Epithelial cell of proximal tubule (primary cell): ENCODE data around the gene VGLL3. TPM values are rescaled to one million over a fixed set of nuclear protein-coding genes. Genes with fewer than 3 reads are reported as not detected.

Experiments
- DNase-seq: peaks from one replicate; pipeline ENCODE4 v3.0.0-alpha.2; 2011; ENCODE audit warnings: low read depth
- H3K4me3 ChIP-seq: 2 replicates; pipeline ENCODE4 v1.5.1; 2011; ENCODE audit warnings: low read depth, mild to moderate bottlenecking, low read length
- total RNA-seq: library from RNA; depleted of rRNA; stranded (reverse); fragments of >200 nt; gene quantifications from 2 replicates; pipeline ENCODE4 v1.2.3, GENCODE V29; 2015
- TF ChIP-seq, protein P1 (sequence below): conservative IDR thresholded peaks from 2 replicates; pipeline ENCODE4 v1.5.1; 2012; ENCODE audit warnings: low read depth, mild to moderate bottlenecking, low read length

Gene VGLL3
- total RNA-seq, 1 donor from 2014 or later, result 9.9 TPM

GRCh38 chr3:86934851-86935250 is 56.1 kb downstream of the VGLL3 start:
- TF ChIP-seq, protein P1, sequence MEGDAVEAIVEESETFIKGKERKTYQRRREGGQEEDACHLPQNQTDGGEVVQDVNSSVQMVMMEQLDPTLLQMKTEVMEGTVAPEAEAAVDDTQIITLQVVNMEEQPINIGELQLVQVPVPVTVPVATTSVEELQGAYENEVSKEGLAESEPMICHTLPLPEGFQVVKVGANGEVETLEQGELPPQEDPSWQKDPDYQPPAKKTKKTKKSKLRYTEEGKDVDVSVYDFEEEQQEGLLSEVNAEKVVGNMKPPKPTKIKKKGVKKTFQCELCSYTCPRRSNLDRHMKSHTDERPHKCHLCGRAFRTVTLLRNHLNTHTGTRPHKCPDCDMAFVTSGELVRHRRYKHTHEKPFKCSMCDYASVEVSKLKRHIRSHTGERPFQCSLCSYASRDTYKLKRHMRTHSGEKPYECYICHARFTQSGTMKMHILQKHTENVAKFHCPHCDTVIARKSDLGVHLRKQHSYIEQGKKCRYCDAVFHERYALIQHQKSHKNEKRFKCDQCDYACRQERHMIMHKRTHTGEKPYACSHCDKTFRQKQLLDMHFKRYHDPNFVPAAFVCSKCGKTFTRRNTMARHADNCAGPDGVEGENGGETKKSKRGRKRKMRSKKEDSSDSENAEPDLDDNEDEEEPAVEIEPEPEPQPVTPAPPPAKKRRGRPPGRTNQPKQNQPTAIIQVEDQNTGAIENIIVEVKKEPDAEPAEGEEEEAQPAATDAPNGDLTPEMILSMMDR, result no peak
- no peak overlapping the region for H3K4me3 ChIP-seq
- DNase-seq, result no peak

- no peak overlapping the region for H3K4me3 ChIP-seq
- TF ChIP-seq, protein P1, result no peak
- DNase-seq, result no peak
These were observed 60.1 kb downstream of the VGLL3 start for GRCh38 chr3:86930831-86931230.

DNA sequence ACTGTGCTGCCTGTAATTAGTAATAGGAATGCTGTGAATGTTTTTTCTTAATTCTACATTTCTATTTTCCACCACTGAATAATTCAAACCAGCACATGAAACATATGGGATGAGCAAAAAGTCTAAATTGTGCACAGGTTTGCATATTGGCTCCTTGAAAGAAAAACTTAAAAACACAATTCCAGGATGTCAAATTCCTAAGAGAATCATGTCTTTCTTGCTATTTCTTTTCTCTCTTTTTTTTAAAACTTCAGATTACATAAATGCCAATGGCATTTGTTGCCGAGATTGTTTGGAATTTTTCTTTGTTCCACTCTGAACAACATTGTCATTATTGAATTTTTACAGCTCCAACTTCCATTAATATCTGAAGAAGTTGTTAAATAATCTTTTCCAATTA is 60.8 kb downstream of the VGLL3 start:
- no peak for DNase-seq
- no peak overlapping the region for H3K4me3 ChIP-seq
- TF ChIP-seq, protein P1, result no peak

DNA sequence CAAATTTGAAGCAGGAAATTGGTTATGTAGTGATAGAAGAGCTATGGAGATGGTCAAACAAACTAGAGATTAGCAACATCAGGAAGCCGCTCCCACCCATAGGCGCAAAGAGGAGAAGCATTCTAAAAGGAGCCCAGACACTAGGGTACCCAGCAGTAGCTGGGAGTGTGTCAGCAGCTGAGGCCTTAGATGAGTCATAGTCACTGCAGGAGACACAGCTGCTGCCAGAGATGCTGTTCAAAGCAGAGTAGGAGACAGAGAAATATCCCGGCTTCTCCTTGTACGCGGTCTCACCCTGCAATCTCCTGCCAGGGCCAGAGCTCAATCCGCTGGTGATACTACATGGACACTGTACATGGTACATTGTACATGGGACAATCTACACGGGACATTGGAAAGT is 61.9 kb downstream of the VGLL3 start:
- no peak for DNase-seq
- no peak overlapping the region for H3K4me3 ChIP-seq
- TF ChIP-seq, protein P1, result no peak

GRCh38 chr3:86923071-86923491 is 67.9 kb downstream of the VGLL3 start:
- peak; percentile 1 for DNase-seq
- TF ChIP-seq, protein P1, result no peak
- no peak overlapping the region for H3K4me3 ChIP-seq

DNA sequence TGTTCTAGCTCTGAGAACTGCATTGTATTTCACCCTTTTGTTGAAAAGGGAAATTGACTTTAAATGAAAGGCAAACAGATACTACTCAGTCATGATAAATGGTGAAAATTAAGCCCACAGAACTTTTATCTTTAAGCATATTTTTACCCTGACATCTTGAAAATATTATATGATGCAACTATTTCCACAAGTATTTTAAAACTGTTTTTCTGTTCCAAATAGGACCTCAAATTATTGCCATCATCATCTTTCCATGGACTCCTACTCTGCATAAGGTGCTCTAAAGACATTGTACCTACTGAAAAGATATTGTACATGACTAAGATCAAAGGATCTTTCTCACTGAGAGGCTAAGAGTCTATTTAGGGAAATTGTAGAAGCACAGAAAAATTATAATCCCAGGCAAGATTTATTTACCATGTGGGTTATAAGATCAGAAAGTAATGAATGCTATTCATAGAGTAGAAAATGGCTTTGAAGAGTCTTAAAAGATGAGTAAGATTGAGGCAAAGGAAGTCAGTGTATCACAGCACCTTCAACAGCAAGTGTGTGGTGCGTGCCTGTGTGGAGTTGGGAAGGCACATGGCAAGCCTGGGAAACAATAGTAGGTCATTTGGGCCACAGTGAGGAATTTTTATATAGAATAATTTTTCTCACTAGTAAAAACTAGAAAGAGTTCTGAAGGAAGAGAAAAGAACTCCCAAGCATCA is 68.8 kb downstream of the VGLL3 start:
- TF ChIP-seq, protein P1, result no peak
- no peak overlapping the region for H3K4me3 ChIP-seq
- no peak for DNase-seq

DNA sequence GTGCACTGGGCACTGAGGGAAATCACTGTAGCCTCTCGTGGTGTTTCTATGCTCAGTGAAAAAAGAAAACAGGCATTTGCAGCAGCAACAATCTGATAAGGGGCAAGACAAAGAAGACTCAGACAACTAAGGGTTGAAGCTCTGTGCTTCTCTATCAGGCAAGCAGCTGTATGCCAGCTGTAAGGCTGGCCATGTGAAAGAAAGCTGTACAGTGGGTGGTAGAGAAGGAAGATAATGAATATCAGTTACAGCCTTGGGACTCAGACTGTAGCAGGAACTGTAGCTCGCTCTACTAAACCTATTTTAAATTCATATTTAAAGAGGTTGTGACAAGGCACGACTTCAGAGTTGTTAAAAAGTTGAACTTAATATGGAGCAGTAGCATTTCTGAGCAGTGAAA is 76.3 kb downstream of the VGLL3 start:
- H3K4me3 ChIP-seq, result no peak overlapping the region
- TF ChIP-seq, protein P1, result no peak
- no peak for DNase-seq
